GM23248 (cell line): ENCODE measurements around the gene DPH3.

ENCODE experiments used
- EZH2 ChIP-seq: fragments of 200-600 bp; sonication (generic); IDR thresholded peaks from 2 replicates; pipeline ENCODE4 v1.6.1; 2018; ENCODE audit warnings: antibody characterized with exemption, mild to moderate bottlenecking; ENCODE audit not compliant: insufficient read depth, poor library complexity, severe bottlenecking
- EZH2phosphoT487 ChIP-seq: fragments of 200-600 bp; sonication (generic); IDR thresholded peaks from 2 replicates; pipeline ENCODE4 v1.6.1; 2018; ENCODE audit warnings: antibody characterized with exemption, moderate library complexity, mild to moderate bottlenecking, low read depth; ENCODE audit not compliant: insufficient read depth

GRCh38 chr3:16222547-16222946, 42.2 kb downstream of the DPH3 start:
- TF ChIP-seq EZH2, result no peak
- no peak for TF ChIP-seq EZH2phosphoT487
